Panc1 (cell line): Measurements from ENCODE around the gene EPN2. TPM values are rescaled to one million over a fixed set of nuclear protein-coding genes. Genes with fewer than 3 reads are reported as not detected.

Source experiments
- ATAC-seq: fragments of 200-7000 bp; cut with Tn5 transposase; 2 replicates; pipeline ENCODE4 v1.9.1; 2020; ENCODE audit warnings: mild to moderate bottlenecking, moderate library complexity
- BruUV-seq: library from RNA; stranded (reverse); fragments of 400-500 nt; replicated peaks from 2 replicates; lab custom pipeline; 2021; lab: Mats Ljungman, UMichigan
- CTCF ChIA-PET: fragments of 300-600 bp; sonication (Branson Sonifier 250); formaldehyde crosslinking; loops from one replicate; lab custom pipeline; 2022; ENCODE audit warnings: antibody characterized with exemption; lab: Charles Lee
- POLR2A ChIA-PET: fragments of 300-600 bp; sonication (Branson Sonifier 250); formaldehyde crosslinking; loops from one replicate; lab custom pipeline; 2022; ENCODE audit warnings: antibody characterized with exemption; lab: Charles Lee
- DNase-seq: peaks from one replicate; pipeline ENCODE4 v3.0.0-alpha.2; 2010; ENCODE audit warnings: low read depth, low spot score
- H3K27ac ChIP-seq: 2 replicates; pipeline ENCODE4 v1.5.1; 2011; ENCODE audit warnings: mild to moderate bottlenecking, low read length, inconsistent platforms
- H3K27me3 ChIP-seq: fragments of 200-500 bp; sonication (Bioruptor generic); 2 replicates; pipeline ENCODE4 v1.6.0; 2014; ENCODE audit warnings: low read length, inconsistent platforms; ENCODE audit not compliant: control insufficient read depth, insufficient read depth
- H3K36me3 ChIP-seq: fragments of 200-500 bp; sonication (Bioruptor generic); 2 replicates; pipeline ENCODE4 v1.5.1; 2014; ENCODE audit warnings: inconsistent platforms, mild to moderate bottlenecking, low read length, moderate library complexity; ENCODE audit not compliant: control insufficient read depth, insufficient read depth
- H3K4me1 ChIP-seq: 2 replicates; pipeline ENCODE4 v1.5.1; 2011; ENCODE audit warnings: inconsistent platforms, mild to moderate bottlenecking, low read length, moderate library complexity; ENCODE audit not compliant: control insufficient read depth, insufficient read depth
- H3K4me3 ChIP-seq, 2 experiments: 2 replicates each; pipeline ENCODE4 v1.5.1; 2011 to 2012; ENCODE audit warnings: low read depth in 2 of 2, low read length in 2 of 2, mild to moderate bottlenecking in 2 of 2, inconsistent platforms in 1 of 2, moderate library complexity in 1 of 2
- H3K9me3 ChIP-seq: fragments of 200-500 bp; sonication (Bioruptor generic); 2 replicates; pipeline ENCODE4 v1.5.1; 2014; ENCODE audit warnings: low read depth, mild to moderate bottlenecking, inconsistent platforms, low read length, moderate library complexity; ENCODE audit not compliant: control insufficient read depth, insufficient read depth
- CTCF ChIP-seq: fragments of 450-650 bp; IDR thresholded peaks from 2 replicates; pipeline ENCODE4 v1.5.1; 2017; ENCODE audit warnings: mild to moderate bottlenecking
- POLR2AphosphoS5 ChIP-seq: IDR thresholded peaks from 2 replicates; pipeline ENCODE4 v1.6.1; 2012; ENCODE audit warnings: mild to moderate bottlenecking, low read depth, low read length, moderate library complexity
- REST ChIP-seq, 2 experiments: IDR thresholded peaks; 2 replicates each; pipeline ENCODE4 v1.6.1; 2011 to 2012; ENCODE audit warnings: low read depth in 2 of 2, control low read depth in 1 of 2, low read length in 1 of 2, mild to moderate bottlenecking in 1 of 2, moderate library complexity in 1 of 2; ENCODE audit not compliant: insufficient read depth in 1 of 2
- SIN3A ChIP-seq: IDR thresholded peaks from 2 replicates; pipeline ENCODE4 v1.6.1; 2012; ENCODE audit warnings: low read depth, mild to moderate bottlenecking, low read length, moderate library complexity, borderline replicate concordance; ENCODE audit not compliant: insufficient read depth
- TCF7L2 ChIP-seq: IDR thresholded peaks from 2 replicates; pipeline ENCODE4 v1.6.1; 2011; ENCODE audit warnings: mild to moderate bottlenecking, low read depth, low read length, inconsistent platforms
- in situ Hi-C: cut with HindIII; loops from 2 replicates; pipeline ENCODE4 v1.10.0; 2016; ENCODE audit warnings: low sequenced_read_pairs, low pct_unique_long_range_greater_than_20kb
- intact Hi-C: fragments of 100-400 bp; cut with micrococcal nuclease; formaldehyde crosslinking; loops from one replicate; pipeline ENCODE4 v1.10.0; 2022; ENCODE audit not compliant: unreplicated experiment
- total RNA-seq: library from RNA; stranded (reverse); gene quantifications from one replicate; pipeline ENCODE4 v1.2.1, GENCODE V29; 2021; ENCODE audit not compliant: unreplicated experiment

Gene EPN2
- total RNA-seq, 1 experiment from 2014 or later: 35.0 TPM

- in situ Hi-C loops: no loop called here
- Histone ChIP-seq H3K27me3 (no peaks in the 10 kb centered on the region), H3K36me3 (no peaks in the 10 kb centered on the region), H3K4me3 (no peak overlapping the region), H3K4me1 (peaks cover 12% of the 10 kb centered on the region), H3K9me3 (no peaks in the 10 kb centered on the region), H3K27ac (no peak overlapping the region)
- ChIA-PET POLR2A (no interaction called here), CTCF (no interaction called here)
- no TSS peak for BruUV-seq
- TF ChIP-seq SIN3A: no peak
- TF ChIP-seq REST (IDR thresholded peaks at IDR 0.05; ENCODE audit: insufficient read depth in 1 of 2, low read depth in 2 of 2, low read length in 1 of 2): no peak
- no peak for TF ChIP-seq POLR2AphosphoS5
- TF ChIP-seq TCF7L2: no peak
- no peak for TF ChIP-seq CTCF
- no peak for DNase-seq
- no peak for ATAC-seq
- intact Hi-C loops: no loop called here
Observed at GRCh38 chr17:19343671-19344151, 106.5 kb downstream of the EPN2 start.

GRCh38 chr17:19344311-19345066 is 107.3 kb downstream of the EPN2 start:
- no peak for ATAC-seq
- ChIA-PET CTCF (interaction anchor here (0.5 kb wide), 1 partner anchor 68 kb away, joined by 7 read pairs; no protein-coding TSS in a partner anchor), POLR2A (no interaction called here)
- Histone ChIP-seq H3K36me3 (no peaks in the 10 kb centered on the region), H3K4me3 (no peak overlapping the region), H3K4me1 (peaks cover 12% of the 10 kb centered on the region), H3K9me3 (no peaks in the 10 kb centered on the region), H3K27me3 (no peaks in the 10 kb centered on the region), H3K27ac (no peak overlapping the region)
- intact Hi-C loops: no loop called here
- DNase-seq: no peak
- TF ChIP-seq SIN3A: no peak
- no peak for TF ChIP-seq POLR2AphosphoS5
- no peak for TF ChIP-seq REST (IDR thresholded peaks at IDR 0.05; ENCODE audit: insufficient read depth in 1 of 2, low read depth in 2 of 2, low read length in 1 of 2)
- no peak for TF ChIP-seq TCF7L2
- TF ChIP-seq CTCF: no peak
- in situ Hi-C loops: no loop called here
- no TSS peak for BruUV-seq
